OCI-LY7 (cell line): ENCODE data around the gene ZDHHC14. TPM values are rescaled to one million over a fixed set of nuclear protein-coding genes. Genes with fewer than 3 reads are reported as not detected.

Source experiments
- BruUV-seq: library from RNA; stranded (reverse); fragments of 400-500 nt; replicated peaks from 2 replicates; lab custom pipeline; 2021; lab: Mats Ljungman, UMichigan
- CTCF ChIA-PET: fragments of 300-600 bp; sonication (Branson Sonifier 250); formaldehyde crosslinking; loops from one replicate; lab custom pipeline; 2022; ENCODE audit warnings: antibody characterized with exemption; ENCODE audit not compliant: unreplicated experiment; lab: Charles Lee
- POLR2A ChIA-PET: fragments of 300-600 bp; sonication (Branson Sonifier 250); formaldehyde crosslinking; loops from one replicate; lab custom pipeline; 2022; ENCODE audit warnings: antibody characterized with exemption; lab: Charles Lee
- DNase-seq: peaks from one replicate; pipeline ENCODE4 v3.0.0-alpha.2; 2015; ENCODE audit warnings: low spot score
- H2AFZ ChIP-seq: fragments of 200-600 bp; sonication (generic), shearing (Covaris generic); 2 replicates; pipeline ENCODE4 v1.6.1; 2014; ENCODE audit warnings: mild to moderate bottlenecking, antibody characterized with exemption, low read length, moderate library complexity
- H3K27ac ChIP-seq: fragments of 200-600 bp; sonication (generic); 2 replicates; pipeline ENCODE4 v1.5.1; 2014; ENCODE audit warnings: mixed run types, low read depth, mild to moderate bottlenecking, moderate library complexity, low read length, inconsistent platforms; ENCODE audit not compliant: poor library complexity, severe bottlenecking
- H3K36me3 ChIP-seq: fragments of 200-600 bp; sonication (generic); 2 replicates; pipeline ENCODE4 v1.6.1; 2014; ENCODE audit warnings: mild to moderate bottlenecking, antibody characterized with exemption, low read length, moderate library complexity, mixed read lengths; ENCODE audit not compliant: insufficient read depth
- H3K4me1 ChIP-seq: fragments of 200-600 bp; sonication (generic); 2 replicates; pipeline ENCODE4 v1.5.1; 2014; ENCODE audit warnings: mild to moderate bottlenecking, low read length; ENCODE audit not compliant: insufficient read depth, poor library complexity, severe bottlenecking
- H3K4me2 ChIP-seq: fragments of 200-600 bp; sonication (generic); 2 replicates; pipeline ENCODE4 v1.6.1; 2014; ENCODE audit warnings: mild to moderate bottlenecking, low read length
- H3K4me3 ChIP-seq: fragments of 200-600 bp; sonication (generic); 2 replicates; pipeline ENCODE4 v1.5.1; 2014; ENCODE audit warnings: mild to moderate bottlenecking, low read depth, low read length; ENCODE audit not compliant: poor library complexity, severe bottlenecking
- H3K79me2 ChIP-seq: fragments of 200-600 bp; sonication (generic); 2 replicates; pipeline ENCODE4 v1.6.1; 2016; ENCODE audit warnings: low read depth, mild to moderate bottlenecking, low read length, moderate library complexity, mixed read lengths; ENCODE audit not compliant: insufficient read depth
- H3K9me2 ChIP-seq: fragments of 200-600 bp; sonication (generic); 2 replicates; pipeline ENCODE4 v1.6.1; 2016; ENCODE audit warnings: mild to moderate bottlenecking, low read length, mixed read lengths; ENCODE audit not compliant: insufficient read depth
- H3K9me3 ChIP-seq: fragments of 200-600 bp; sonication (generic); 2 replicates; pipeline ENCODE4 v1.6.1; 2014; ENCODE audit warnings: mild to moderate bottlenecking, mixed run types, low read length, mixed read lengths
- H4K20me1 ChIP-seq: fragments of 200-600 bp; sonication (generic); 2 replicates; pipeline ENCODE4 v1.6.1; 2014; ENCODE audit warnings: mild to moderate bottlenecking, antibody characterized with exemption, low read length, moderate library complexity, mixed read lengths; ENCODE audit not compliant: insufficient read depth
- EZH2phosphoT487 ChIP-seq: fragments of 200-600 bp; sonication (generic); IDR thresholded peaks from 2 replicates; pipeline ENCODE4 v1.6.1; 2018; ENCODE audit warnings: low read depth, borderline replicate concordance, mild to moderate bottlenecking, mixed run types, antibody characterized with exemption, low read length, moderate library complexity, mixed read lengths
- intact Hi-C: fragments of 100-400 bp; cut with micrococcal nuclease; formaldehyde crosslinking; loops from one replicate; pipeline ENCODE4 v1.10.0; 2022; ENCODE audit not compliant: unreplicated experiment
- total RNA-seq, 2 experiments: library from RNA; depleted of rRNA in 1 of 2; stranded (reverse); fragments of >200 nt in 1 of 2; shearing (Covaris generic) in 1 of 2; gene quantifications; 2 replicates each; pipeline ENCODE4 v1.2.3, GENCODE V29; 2014 to 2022
- TF ChIP-seq, protein P1 (sequence below): fragments of 200-600 bp; sonication (generic); conservative IDR thresholded peaks from 2 replicates; pipeline ENCODE4 v1.5.1; 2014; ENCODE audit warnings: mild to moderate bottlenecking, antibody characterized with exemption, low read length, moderate library complexity, mixed read lengths

The ZDHHC14 gene
- total RNA-seq, 2 experiments from 2014 or later = 0.69 to 3.0 TPM

DNA sequence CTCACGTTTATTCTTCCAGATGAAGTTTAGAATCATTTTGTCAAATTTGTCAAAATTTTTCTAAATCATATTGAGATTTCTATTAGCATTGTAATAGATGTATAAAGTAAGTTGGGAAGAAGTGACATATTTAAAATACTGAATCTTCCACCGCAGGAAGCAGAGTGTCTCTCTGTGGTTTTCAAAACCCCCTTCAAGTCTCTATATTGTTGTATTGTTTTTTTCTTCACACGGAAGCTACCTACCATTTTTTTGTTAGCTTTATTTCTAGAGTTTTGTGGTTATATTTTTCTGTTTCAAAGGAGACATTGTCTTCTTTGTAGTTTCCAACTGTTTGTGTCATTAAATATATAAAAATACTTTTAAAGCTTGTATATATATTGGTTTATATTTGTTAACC lies 188.6 kb downstream of the ZDHHC14 start:
- peak overlapping the region; percentile 46 for H3K4me3 ChIP-seq
- peaks cover 7% of the 10 kb centered on the region; the same call in 1 of the 2 replicates for H3K36me3 ChIP-seq
- intact Hi-C loops = loop anchor here (10.0 kb wide), 2 partner anchors 195 to 345 kb away; no protein-coding TSS in a partner anchor
- ChIA-PET POLR2A (interaction anchor here (0.7 to 3.3 kb wide), 13 partner anchors 10 to 813 kb away, joined by 3 to 27 read pairs (median 4); partner anchors contain the start of gene TMEM242), CTCF (no interaction called here)
- peak overlapping the region; percentile 81 for H2AFZ ChIP-seq
- H3K27ac ChIP-seq = peak overlapping the region; percentile 97
- H3K4me2 ChIP-seq = peak overlapping the region; percentile 77
- no peaks in the 10 kb centered on the region for H3K9me2 ChIP-seq
- H4K20me1 ChIP-seq = no peaks in the 10 kb centered on the region
- no peak for TF ChIP-seq EZH2phosphoT487
- TF ChIP-seq, protein P1, sequence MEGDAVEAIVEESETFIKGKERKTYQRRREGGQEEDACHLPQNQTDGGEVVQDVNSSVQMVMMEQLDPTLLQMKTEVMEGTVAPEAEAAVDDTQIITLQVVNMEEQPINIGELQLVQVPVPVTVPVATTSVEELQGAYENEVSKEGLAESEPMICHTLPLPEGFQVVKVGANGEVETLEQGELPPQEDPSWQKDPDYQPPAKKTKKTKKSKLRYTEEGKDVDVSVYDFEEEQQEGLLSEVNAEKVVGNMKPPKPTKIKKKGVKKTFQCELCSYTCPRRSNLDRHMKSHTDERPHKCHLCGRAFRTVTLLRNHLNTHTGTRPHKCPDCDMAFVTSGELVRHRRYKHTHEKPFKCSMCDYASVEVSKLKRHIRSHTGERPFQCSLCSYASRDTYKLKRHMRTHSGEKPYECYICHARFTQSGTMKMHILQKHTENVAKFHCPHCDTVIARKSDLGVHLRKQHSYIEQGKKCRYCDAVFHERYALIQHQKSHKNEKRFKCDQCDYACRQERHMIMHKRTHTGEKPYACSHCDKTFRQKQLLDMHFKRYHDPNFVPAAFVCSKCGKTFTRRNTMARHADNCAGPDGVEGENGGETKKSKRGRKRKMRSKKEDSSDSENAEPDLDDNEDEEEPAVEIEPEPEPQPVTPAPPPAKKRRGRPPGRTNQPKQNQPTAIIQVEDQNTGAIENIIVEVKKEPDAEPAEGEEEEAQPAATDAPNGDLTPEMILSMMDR = no peak
- no TSS peak for BruUV-seq
- DNase-seq = peak; percentile 59
- no peaks in the 10 kb centered on the region for H3K79me2 ChIP-seq
- H3K9me3 ChIP-seq = peaks cover 8% of the 10 kb centered on the region; the same call in 1 of the 2 replicates
- peaks cover 77% of the 10 kb centered on the region for H3K4me1 ChIP-seq

GRCh38 chr6:157570104-157570503 lies 189.1 kb downstream of the ZDHHC14 start:
- Histone ChIP-seq H3K9me2 (no peaks in the 10 kb centered on the region), H3K27ac (peak overlapping the region; percentile 97), H3K4me1 (peaks cover 72% of the 10 kb centered on the region), H3K36me3 (peaks cover 7% of the 10 kb centered on the region; the same call in 1 of the 2 replicates), H4K20me1 (no peaks in the 10 kb centered on the region), H3K4me2 (peak overlapping the region; percentile 77), H2AFZ (peak overlapping the region; percentile 81), H3K4me3 (peak overlapping the region; percentile 46), H3K79me2 (no peaks in the 10 kb centered on the region), H3K9me3 (peaks cover 8% of the 10 kb centered on the region; the same call in 1 of the 2 replicates)
- peak; percentile 23 for DNase-seq
- no TSS peak for BruUV-seq
- TF ChIP-seq, protein P1 = no peak
- no peak for TF ChIP-seq EZH2phosphoT487
- ChIA-PET POLR2A (interaction anchor here (0.7 to 3.3 kb wide), 16 partner anchors 8 to 247 kb away, joined by 3 to 29 read pairs (median 6); partner anchors contain the start of gene TMEM242), CTCF (interaction anchor here (1.3 kb wide), 1 partner anchor 31 kb away, joined by 3 read pairs; no protein-coding TSS in a partner anchor)
- intact Hi-C loops = loop anchor here (5.0 kb wide), 1 partner anchor 188 kb away; the partner anchor contains the start of gene ZDHHC14

- Histone ChIP-seq H3K79me2 (no peaks in the 10 kb centered on the region), H2AFZ (peak overlapping the region; percentile 81), H3K9me2 (no peaks in the 10 kb centered on the region), H3K36me3 (peaks cover 7% of the 10 kb centered on the region; the same call in 1 of the 2 replicates), H3K9me3 (peaks cover 8% of the 10 kb centered on the region; the same call in 1 of the 2 replicates), H3K27ac (peak overlapping the region; percentile 97), H3K4me1 (peaks cover 71% of the 10 kb centered on the region), H4K20me1 (no peaks in the 10 kb centered on the region), H3K4me2 (peak overlapping the region; percentile 77), H3K4me3 (peak overlapping the region; percentile 65)
- POLR2A ChIA-PET = interaction anchor here (0.6 to 3.3 kb wide), 17 partner anchors 9 to 809 kb away, joined by 3 to 29 read pairs (median 6); partner anchors contain the start of genes TMEM242 and ZDHHC14
- peak; percentile 82 for DNase-seq
- CTCF ChIA-PET = interaction anchor here (0.7 to 1.3 kb wide), 2 partner anchors 16 to 31 kb away, joined by 3 read pairs; no protein-coding TSS in a partner anchor
- BruUV-seq = no TSS peak
- TF ChIP-seq, protein P1 = no peak
- TF ChIP-seq EZH2phosphoT487 = no peak
- intact Hi-C loops = loop anchor here (1.0 to 5.0 kb wide), 3 partner anchors 9 to 247 kb away; partner anchors contain the start of genes TMEM242 and ZDHHC14
Measured at GRCh38 chr6:157570752-157571151, 189.8 kb downstream of the ZDHHC14 start.
